GM12864 (cell line): ENCODE measurements around the gene UBE2N.
A peak's percentile ranks its signal among the peaks of the same experiment; 100 is the strongest.
"Not testable (repeated sequence)": the region's sequence is repeated elsewhere in the genome, so short reads cannot be mapped to it uniquely, and the experiment has no call there.

ENCODE experiments used
- DNase-seq: peaks from one replicate; pipeline ENCODE4 v3.0.0-alpha.2; 2011; ENCODE audit warnings: low read depth
- H3K4me3 ChIP-seq: 2 replicates; pipeline ENCODE4 v1.5.1; 2011; ENCODE audit warnings: mild to moderate bottlenecking, low read depth, low read length, control low read depth
- CTCF ChIP-seq: IDR thresholded peaks from 2 replicates; pipeline ENCODE4 v1.5.1; 2011; ENCODE audit warnings: low read depth, mild to moderate bottlenecking, moderate library complexity, low read length, control low read depth, inconsistent platforms; ENCODE audit errors: missing control alignments

UBE2N gene

GRCh38 chr12:93380480-93381121, 61.1 kb downstream of the UBE2N start:
- no peak for DNase-seq
- peak overlapping the region; percentile 64 for H3K4me3 ChIP-seq
- no peak for TF ChIP-seq CTCF

GRCh38 chr12:93379981-93380361, 61.8 kb downstream of the UBE2N start:
- H3K4me3 ChIP-seq = peak overlapping the region; percentile 64
- no peak for DNase-seq
- no peak for TF ChIP-seq CTCF

GRCh38 chr12:93379326-93379980, 62.3 kb downstream of the UBE2N start:
- peak overlapping the region; percentile 64 for H3K4me3 ChIP-seq
- no peak for DNase-seq
- TF ChIP-seq CTCF = no peak

- peak overlapping the region; percentile 64 for H3K4me3 ChIP-seq
- no peak for DNase-seq
- no peak for TF ChIP-seq CTCF
Observed at GRCh38 chr12:93378998-93379325, 62.8 kb downstream of the UBE2N start.

- peak overlapping the region; percentile 64 for H3K4me3 ChIP-seq
- not testable (repeated sequence) for DNase-seq
Observed at GRCh38 chr12:93378196-93378997, 63.4 kb downstream of the UBE2N start.

GRCh38 chr12:93377252-93378195, 64.2 kb downstream of the UBE2N start, which contains the start of gene NUDT4:
Gene NUDT4 (plus strand): TSS chr12:93377925. CDS start chr12:93378323, 398 bp downstream.
- H3K4me3 ChIP-seq = peak within 1 kb of the TSS; percentile 64
- peak; percentile 78 for DNase-seq
- TF ChIP-seq CTCF = no peak
